ENCODE data around the gene RNF145.
A peak's percentile ranks its signal among the peaks of the same experiment; 100 is the strongest.

Gene RNF145

GRCh38 chr5:159211729-159212174, 2.4 kb upstream of the RNF145 start:
- Histone ChIP-seq H3K27me3 (no peaks in the 10 kb centered on the region), H3K4me3 (ENCODE audit: low read depth in 1 of 2, low read length in 1 of 2) (peak overlapping the region in 1 of 2 experiments; percentile 3), H3K4me1 (ENCODE audit: control insufficient read depth in 1 of 2, insufficient read depth in 1 of 2, low read depth in 1 of 2, low read length in 1 of 2) (peaks cover 79 to 81% of the 10 kb centered on the region in 2 experiments), H3K27ac (peak overlapping the region; percentile 95), H3K9me3 (no peaks in the 10 kb centered on the region), H3K36me3 (no peaks in the 10 kb centered on the region)
- TF ChIP-seq, protein P1, sequence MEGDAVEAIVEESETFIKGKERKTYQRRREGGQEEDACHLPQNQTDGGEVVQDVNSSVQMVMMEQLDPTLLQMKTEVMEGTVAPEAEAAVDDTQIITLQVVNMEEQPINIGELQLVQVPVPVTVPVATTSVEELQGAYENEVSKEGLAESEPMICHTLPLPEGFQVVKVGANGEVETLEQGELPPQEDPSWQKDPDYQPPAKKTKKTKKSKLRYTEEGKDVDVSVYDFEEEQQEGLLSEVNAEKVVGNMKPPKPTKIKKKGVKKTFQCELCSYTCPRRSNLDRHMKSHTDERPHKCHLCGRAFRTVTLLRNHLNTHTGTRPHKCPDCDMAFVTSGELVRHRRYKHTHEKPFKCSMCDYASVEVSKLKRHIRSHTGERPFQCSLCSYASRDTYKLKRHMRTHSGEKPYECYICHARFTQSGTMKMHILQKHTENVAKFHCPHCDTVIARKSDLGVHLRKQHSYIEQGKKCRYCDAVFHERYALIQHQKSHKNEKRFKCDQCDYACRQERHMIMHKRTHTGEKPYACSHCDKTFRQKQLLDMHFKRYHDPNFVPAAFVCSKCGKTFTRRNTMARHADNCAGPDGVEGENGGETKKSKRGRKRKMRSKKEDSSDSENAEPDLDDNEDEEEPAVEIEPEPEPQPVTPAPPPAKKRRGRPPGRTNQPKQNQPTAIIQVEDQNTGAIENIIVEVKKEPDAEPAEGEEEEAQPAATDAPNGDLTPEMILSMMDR (IDR thresholded peaks at IDR 0.05), result no peak

- H3K4me3 ChIP-seq (ENCODE audit: low read depth in 1 of 2, low read length in 1 of 2), result peak overlapping the region; percentile 91 to 98
- H3K36me3 ChIP-seq, result no peaks in the 10 kb centered on the region
- H3K9me3 ChIP-seq, result no peaks in the 10 kb centered on the region
- TF ChIP-seq, protein P1 (IDR thresholded peaks at IDR 0.05), result no peak
- H3K4me1 ChIP-seq (ENCODE audit: control insufficient read depth in 1 of 2, insufficient read depth in 1 of 2, low read depth in 1 of 2, low read length in 1 of 2), result peaks cover 79 to 81% of the 10 kb centered on the region in 2 experiments
- H3K27ac ChIP-seq, result peak overlapping the region; percentile 95
- no peaks in the 10 kb centered on the region for H3K27me3 ChIP-seq
These were observed 1.5 kb upstream of the RNF145 start for GRCh38 chr5:159210846-159211245.

GRCh38 chr5:159210210-159210661, 883 bp upstream of the RNF145 start:
- Histone ChIP-seq H3K27ac (peak overlapping the region; percentile 95), H3K36me3 (no peaks in the 10 kb centered on the region), H3K27me3 (no peaks in the 10 kb centered on the region), H3K9me3 (no peaks in the 10 kb centered on the region), H3K4me3 (ENCODE audit: low read depth in 1 of 2, low read length in 1 of 2) (peak overlapping the region; percentile 91 to 98), H3K4me1 (ENCODE audit: control insufficient read depth in 1 of 2, insufficient read depth in 1 of 2, low read depth in 1 of 2, low read length in 1 of 2) (peaks cover 79 to 81% of the 10 kb centered on the region in 2 experiments)
- TF ChIP-seq, protein P1 (IDR thresholded peaks at IDR 0.05), result no peak

GRCh38 chr5:159208514-159209437, 577 bp downstream of the RNF145 start:
- Histone ChIP-seq H3K4me1 (ENCODE audit: control insufficient read depth in 1 of 2, insufficient read depth in 1 of 2, low read depth in 1 of 2, low read length in 1 of 2) (peaks cover 66 to 74% of the 10 kb centered on the region in 2 experiments), H3K4me3 (ENCODE audit: low read depth in 1 of 2, low read length in 1 of 2) (peak overlapping the region; percentile 91 to 98), H3K9me3 (no peaks in the 10 kb centered on the region), H3K27me3 (no peaks in the 10 kb centered on the region), H3K27ac (peak overlapping the region; percentile 95), H3K36me3 (no peaks in the 10 kb centered on the region)
- TF ChIP-seq, protein P1 (IDR thresholded peaks at IDR 0.05), result no peak

DNA sequence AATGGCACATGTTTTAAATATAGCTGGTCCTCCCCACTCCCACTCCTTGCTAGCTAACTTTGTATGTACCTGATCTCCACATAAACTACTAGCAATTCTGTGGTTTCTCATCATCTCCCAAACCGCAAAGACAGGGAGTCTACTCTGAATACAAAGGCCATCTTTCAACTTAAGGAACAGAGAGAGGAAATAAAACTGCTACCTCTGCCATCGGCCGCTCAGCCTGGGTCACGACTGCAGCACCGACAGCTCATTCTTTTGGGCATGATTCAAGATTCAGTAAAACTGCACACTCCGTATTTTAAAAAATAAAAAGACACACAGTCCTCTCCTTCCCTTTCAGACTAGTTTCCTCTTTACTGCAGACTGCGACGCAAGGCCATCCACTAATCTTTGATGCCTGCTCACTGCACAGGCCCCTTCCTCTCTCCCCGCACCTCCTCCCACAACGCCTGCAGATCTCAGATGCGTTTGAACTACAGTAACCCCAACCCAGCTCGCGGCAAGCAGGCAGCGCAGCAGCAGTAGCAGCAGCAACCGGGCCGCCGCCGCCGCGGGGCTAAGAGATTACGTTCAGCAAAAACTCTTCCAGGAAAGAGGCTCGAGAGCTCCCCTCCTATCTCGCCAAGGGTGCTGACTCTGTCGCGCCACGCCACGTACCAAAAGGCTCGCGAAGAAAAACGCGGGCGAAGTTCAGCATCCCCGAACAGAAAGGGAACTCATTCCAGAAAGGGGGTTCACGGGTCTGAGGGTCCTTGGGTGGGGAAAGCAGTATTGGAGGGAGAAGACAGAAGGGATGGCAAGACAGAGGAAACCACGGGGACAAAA, 1.5 kb downstream of the RNF145 start:
- no peaks in the 10 kb centered on the region for H3K9me3 ChIP-seq
- H3K27ac ChIP-seq, result peak overlapping the region; percentile 95
- H3K36me3 ChIP-seq, result no peaks in the 10 kb centered on the region
- peak overlapping the region; percentile 91 to 98 for H3K4me3 ChIP-seq (ENCODE audit: low read depth in 1 of 2, low read length in 1 of 2)
- H3K27me3 ChIP-seq, result no peaks in the 10 kb centered on the region
- TF ChIP-seq, protein P1 (IDR thresholded peaks at IDR 0.05), result no peak
- peaks cover 57 to 67% of the 10 kb centered on the region in 2 experiments for H3K4me1 ChIP-seq (ENCODE audit: control insufficient read depth in 1 of 2, insufficient read depth in 1 of 2, low read depth in 1 of 2, low read length in 1 of 2)

Measured in neutrophil (primary cell).